NCI-H2171 treated with DMSO at 0.1 percent for 48 hours (cell line): ENCODE results near the gene SNX10.

Experiments
- DNase-seq: peaks from one replicate; lab custom pipeline; 2025; lab: John Stamatoyannopoulos, UW

Gene SNX10

DNA sequence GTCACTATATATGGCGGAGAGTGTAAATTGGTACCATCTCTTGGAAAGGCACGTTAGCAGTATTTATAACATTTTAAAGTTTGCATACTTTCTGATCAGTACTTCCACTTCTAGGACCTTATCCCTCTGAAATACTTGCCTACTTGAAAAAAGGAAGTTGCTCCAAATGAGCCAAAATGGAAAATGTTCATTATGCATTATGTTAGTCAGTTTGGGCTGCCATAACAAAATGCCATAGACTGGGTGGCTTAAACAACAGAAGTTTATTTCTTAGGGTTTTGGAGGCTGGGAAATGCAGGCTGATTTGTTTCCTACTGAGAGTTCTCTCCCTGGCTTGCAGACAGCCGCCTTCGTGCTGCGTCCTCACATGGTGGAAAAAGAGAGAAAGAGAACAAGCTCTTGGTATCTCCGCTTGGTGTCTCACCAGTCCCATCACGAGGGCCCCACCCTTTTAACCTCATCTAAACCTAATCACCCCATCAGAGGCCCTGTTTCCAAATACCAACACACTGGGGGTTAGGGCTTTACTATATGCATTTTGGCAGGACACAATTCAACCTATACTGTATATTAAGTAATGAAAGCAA lies 6.9 kb downstream of the SNX10 start:
- DNase-seq = no peak

- no peak for DNase-seq
Measured at GRCh38 chr7:26305090-26305868, 13.6 kb downstream of the SNX10 start.

GRCh38 chr7:26305869-26306665 lies 14.4 kb downstream of the SNX10 start:
- no peak for DNase-seq

- DNase-seq = no peak
Measured at GRCh38 chr7:26306790-26307189, 15.1 kb downstream of the SNX10 start.

- no peak for DNase-seq
Measured at GRCh38 chr7:26307226-26307625, 15.6 kb downstream of the SNX10 start.

DNA sequence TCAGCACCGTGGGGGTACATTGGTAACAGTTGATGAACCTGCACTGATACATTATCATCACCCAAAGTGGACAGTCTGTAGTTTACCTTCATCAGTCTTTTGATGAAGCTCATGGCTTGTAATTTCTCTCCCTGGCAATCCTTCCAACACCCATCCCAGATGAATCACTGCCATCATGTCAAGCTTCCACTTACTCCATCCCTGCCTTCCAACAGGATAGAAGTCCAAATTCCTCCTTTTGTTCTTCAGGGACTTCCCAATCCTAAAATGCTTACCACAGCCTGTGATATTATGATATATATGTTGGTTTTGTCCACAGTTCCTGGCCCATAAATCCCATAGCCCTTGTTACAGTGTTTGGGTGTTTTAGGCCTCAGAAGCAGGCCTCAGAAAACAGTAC lies 16.1 kb downstream of the SNX10 start:
- no peak for DNase-seq

- DNase-seq = no peak
Measured at GRCh38 chr7:26308551-26308950, 16.9 kb downstream of the SNX10 start.

- no peak for DNase-seq
Measured at GRCh38 chr7:26309089-26309488, 17.4 kb downstream of the SNX10 start.

- no peak for DNase-seq
Measured at GRCh38 chr7:26311798-26312197, 20.1 kb downstream of the SNX10 start.

DNA sequence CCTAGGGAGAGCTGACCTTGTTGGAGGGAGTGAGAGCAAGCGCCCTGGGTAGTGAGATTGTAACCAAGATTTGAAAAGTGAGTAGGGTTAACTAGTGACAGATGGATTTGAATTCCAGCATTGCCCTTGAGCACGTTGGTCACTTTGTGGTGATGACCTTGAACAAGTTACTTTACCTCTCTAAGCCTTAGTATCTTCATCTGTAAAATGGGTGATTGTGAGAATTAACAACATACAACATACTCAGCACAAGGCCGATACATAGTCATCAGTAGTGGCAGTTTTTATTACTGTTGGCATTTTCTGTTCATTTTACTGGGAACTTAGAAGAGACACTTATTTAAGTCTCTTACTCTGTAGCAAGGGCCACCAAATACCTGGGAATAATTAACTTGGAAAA lies 25.5 kb downstream of the SNX10 start:
- DNase-seq = no peak

GRCh38 chr7:26318921-26319320 lies 27.3 kb downstream of the SNX10 start:
- no peak for DNase-seq

- no peak for DNase-seq
Measured at GRCh38 chr7:26319636-26320035, 28.0 kb downstream of the SNX10 start.

GRCh38 chr7:26320878-26321277 lies 29.2 kb downstream of the SNX10 start:
- no peak for DNase-seq

DNA sequence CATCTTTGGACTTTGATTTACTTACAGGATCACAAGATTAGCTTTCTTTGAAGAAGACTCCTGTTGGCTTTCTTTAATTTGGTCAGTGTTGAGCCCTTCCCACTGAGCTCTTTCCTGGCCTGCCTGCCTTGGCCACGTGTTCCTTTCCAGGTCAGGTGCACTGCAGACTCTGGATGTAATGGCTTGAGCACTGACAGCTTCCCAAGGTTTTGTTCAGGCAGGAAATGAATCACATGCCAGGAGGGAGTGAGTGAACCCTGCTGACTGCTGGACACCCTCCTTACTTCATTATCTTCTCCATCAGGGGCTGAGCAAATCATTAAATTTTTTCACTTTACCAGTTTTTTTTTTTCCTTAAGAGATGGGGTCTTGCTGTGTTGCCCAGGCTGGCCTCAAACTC lies 29.8 kb downstream of the SNX10 start:
- DNase-seq = no peak

- no peak for DNase-seq
Measured at GRCh38 chr7:26326211-26326610, 34.5 kb downstream of the SNX10 start.

DNA sequence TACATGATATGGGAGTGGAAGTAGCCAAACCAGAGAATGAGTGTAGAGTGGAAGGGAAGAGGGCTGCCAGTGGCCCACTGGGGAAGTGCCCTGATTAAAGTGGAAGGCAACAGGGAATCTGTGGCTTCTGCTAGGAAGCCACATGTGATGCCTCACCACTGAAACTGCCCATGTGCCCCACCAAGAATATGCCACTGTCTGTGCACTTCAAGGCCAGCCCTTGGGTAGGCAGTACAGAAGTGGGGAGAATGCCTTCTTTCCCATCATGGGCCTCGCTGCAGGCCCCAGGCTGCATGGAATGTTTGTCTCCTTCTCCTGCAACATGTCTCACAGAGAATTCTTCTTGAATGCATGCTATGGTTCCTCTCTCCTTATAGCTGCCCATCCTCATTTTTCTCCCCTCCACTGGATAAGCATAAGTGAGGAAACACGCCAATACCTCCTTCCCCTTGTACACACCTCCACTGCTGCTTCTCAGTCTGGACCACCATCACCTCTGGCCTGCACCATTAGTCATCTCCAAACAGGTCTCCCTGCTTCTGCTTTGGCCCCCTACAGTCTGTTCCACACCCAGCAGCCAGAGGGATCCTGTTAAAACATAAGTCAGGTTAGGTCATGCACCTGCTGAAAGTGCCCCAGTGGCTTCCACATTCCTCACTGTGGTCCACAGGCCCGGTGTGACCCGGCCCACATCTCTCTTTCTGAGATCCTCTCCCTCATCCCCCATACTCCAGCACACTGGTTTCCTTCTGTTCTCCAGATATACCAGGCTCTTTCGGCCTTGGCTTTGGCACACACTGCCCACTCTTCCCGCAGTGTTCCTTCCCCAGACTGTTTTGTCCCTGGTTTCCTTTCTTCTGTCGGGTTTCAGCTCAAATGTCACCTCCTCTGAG lies 37.1 kb downstream of the SNX10 start:
- no peak for DNase-seq

DNA sequence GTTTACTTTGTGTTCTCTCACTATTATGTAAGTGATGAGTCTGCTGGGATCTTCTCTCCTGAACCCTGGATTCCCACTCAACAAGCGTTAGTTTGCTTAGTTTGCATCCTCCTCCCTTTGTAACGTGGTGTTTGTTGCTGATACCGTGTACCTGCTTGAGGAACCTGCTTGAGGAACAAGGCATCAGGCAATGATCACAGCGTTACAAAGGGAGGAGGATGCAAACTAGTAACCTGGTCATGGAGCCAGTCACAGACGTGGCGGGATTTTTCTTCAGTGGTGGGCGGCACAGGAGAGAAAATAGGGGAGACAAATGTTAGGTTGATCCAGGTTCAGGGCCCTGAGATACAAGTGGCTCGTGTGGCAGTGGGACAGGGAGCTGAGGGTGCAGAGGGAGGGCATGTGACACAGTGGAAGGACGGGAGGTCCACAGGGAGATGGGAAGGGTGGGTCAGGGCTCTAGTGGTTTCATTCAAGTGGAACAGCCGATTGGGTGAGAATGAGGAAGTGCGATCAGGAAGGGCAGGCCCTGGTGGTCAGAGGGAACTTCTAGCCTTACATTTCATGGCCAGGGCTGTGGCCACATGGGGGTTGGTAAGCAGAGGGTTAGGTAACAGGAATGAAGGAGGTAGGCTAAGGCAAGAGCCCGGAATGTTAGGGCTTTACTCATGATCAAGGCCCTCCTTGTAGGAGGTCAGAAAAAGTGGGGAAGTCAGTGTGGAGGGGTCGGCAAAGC lies 38.0 kb downstream of the SNX10 start:
- DNase-seq = no peak

DNA sequence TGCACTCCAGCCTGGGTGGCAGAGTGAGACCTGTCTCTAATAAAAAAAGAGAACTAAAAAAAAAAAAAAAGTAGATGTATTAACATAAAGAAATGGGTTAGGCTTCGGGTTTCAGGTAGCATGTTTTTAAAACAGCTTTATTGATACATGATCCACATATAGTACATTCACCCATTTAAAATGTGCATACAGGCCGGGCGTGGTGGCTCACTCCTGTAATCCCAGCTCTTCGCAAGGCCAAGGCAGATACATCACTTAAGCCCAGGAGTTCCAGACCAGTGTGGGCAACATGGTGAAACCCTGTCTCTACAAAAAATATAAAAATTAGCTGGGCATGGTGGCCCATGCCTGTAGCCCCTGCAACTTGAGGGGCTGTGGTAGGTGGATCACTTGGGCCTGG lies 39.5 kb downstream of the SNX10 start:
- DNase-seq = no peak

DNA sequence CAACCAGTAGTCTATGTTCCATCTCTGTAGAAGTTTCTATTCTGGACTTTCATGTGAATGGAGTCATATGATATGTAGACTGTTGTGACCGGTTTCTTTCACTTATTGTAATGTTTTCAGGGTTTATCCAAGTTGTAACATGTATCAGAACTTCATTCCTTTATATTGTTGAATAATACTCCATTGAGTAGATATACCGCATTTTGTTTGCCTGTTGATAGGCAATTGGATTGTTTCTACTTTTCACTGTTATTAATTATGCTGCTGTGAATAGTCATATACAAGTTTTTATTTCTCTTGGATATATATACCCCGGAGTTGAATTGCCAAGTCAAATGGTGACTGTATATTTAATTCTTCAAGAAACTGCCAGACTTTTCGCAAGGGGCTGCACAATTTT lies 40.1 kb downstream of the SNX10 start:
- DNase-seq = no peak

DNA sequence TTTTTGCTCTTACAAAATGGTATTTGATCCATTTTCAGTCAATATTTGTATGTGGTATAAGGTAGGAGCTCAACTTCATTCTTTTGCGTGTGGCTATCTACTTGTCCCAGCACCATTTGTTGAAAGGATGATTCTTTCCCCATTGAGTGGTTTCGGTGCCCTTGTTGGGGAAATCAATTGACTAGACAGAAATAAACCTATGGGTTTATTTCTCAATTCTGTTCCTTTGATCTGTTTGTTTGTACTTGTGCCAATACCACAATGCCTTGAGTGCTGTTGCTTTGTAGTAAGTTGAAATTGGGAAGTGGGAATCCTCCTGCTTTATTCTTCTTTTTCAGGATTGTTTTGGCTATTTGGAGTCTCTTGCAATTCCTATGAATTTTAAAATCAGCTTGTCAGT lies 41.0 kb downstream of the SNX10 start:
- no peak for DNase-seq

- DNase-seq = no peak
Measured at GRCh38 chr7:26334166-26334859, 42.7 kb downstream of the SNX10 start.
